Ectodermal cell (in vitro differentiated cells): ENCODE results near the gene CDKN2B.
A peak's percentile ranks its signal among the peaks of the same experiment; 100 is the strongest.

Experiments used
- H3K27ac ChIP-seq: 2 replicates; pipeline ENCODE4 v1.7.0; 2013; ENCODE audit warnings: mild to moderate bottlenecking, low read depth, low read length; ENCODE audit not compliant: insufficient read depth, poor library complexity, severe bottlenecking
- H3K27me3 ChIP-seq: 2 replicates; pipeline ENCODE4 v1.7.0; 2013; ENCODE audit warnings: mild to moderate bottlenecking, low read length; ENCODE audit not compliant: insufficient read depth, control insufficient read depth, poor library complexity, severe bottlenecking
- H3K36me3 ChIP-seq: one replicate; pipeline ENCODE4 v1.7.0; 2013; ENCODE audit warnings: low read length; ENCODE audit not compliant: control insufficient read depth, insufficient read depth
- H3K4me1 ChIP-seq: one replicate; pipeline ENCODE4 v1.7.0; 2013; ENCODE audit warnings: low read length; ENCODE audit not compliant: control insufficient read depth, insufficient read depth
- H3K4me3 ChIP-seq: 2 replicates; pipeline ENCODE4 v1.7.0; 2013; ENCODE audit warnings: low read depth, low read length, control low read depth; ENCODE audit not compliant: insufficient read depth
- H3K9me3 ChIP-seq: 2 replicates; pipeline ENCODE4 v1.7.0; 2013; ENCODE audit warnings: mild to moderate bottlenecking, low read length, moderate library complexity; ENCODE audit not compliant: control insufficient read depth
- WGBS, 2 experiments: methylation state at CpG; one replicate each; pipeline ENCODE4 v1.1.7; 2013; ENCODE audit warnings: missing lambda C conversion rate in 2 of 2; 5-methylcytosine and 5-hydroxymethylcytosine counted together

Gene CDKN2B

DNA sequence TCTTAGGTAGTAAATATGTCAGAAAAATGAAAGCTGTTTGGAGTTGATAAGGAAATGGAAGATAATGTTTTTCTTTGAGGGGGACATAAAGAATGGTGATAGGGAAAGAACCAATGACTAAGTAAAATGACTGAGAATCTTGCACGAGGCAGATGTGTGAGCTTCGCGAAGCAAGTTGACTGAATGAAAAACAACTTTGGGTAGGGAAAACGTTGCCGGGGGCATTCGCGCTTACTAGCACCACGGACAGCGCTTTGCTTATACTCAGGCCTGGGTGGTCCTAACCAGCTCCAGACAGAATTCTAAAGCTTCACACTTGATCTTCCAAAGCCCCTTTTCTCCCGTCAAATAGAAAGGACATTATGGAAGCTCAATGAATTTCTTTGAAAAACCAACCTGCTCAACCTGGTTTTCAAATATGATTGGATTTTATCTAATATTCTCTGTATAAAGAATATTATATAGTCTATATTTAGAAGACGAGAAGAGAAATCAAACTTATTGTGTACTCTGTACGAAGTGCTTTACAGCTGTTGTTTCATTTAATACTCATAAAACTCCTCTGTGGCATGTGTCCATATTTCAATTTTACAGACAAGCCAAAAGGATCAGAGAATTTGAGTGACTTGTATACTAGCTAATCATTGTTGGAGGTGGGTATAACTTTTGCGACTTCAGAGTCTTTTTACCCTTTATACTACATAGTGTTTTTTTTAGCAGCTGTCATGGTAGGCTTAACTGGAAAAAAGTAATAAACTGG, 1.9 kb upstream of the CDKN2B start:
- WGBS, 2 experiments, result 12% methylated on average over 11 of the region's 13 CpGs
- Histone ChIP-seq H3K27ac (no peak overlapping the region), H3K27me3 (peaks cover 51% of the 10 kb centered on the region), H3K36me3 (no peaks in the 10 kb centered on the region), H3K4me3 (no peak overlapping the region), H3K4me1 (peaks cover 3% of the 10 kb centered on the region), H3K9me3 (no peaks in the 10 kb centered on the region)

DNA sequence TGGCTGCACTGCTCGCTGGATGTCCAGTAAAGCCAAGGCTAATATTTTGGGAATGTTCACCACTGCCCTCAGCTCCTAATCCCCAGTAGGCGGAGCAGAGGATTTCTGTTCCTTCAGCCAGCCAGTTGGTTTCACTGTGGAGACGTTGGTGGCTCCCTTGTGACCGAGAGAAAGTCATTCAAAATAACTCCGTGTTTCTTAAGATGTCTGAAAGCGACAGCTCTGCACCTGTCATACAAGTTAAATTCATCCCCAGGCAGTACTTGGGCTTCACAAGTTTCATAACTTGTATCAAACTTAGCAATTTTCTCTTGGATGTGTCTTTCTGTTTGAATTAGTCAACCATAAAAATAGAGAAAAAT, 382 bp upstream of the CDKN2B start:
- peak overlapping the region; percentile 46 for H3K4me3 ChIP-seq
- no peaks in the 10 kb centered on the region for H3K36me3 ChIP-seq
- H3K4me1 ChIP-seq, result peaks cover 3% of the 10 kb centered on the region
- no peak overlapping the region for H3K27ac ChIP-seq
- 11 to 13% methylated on average over 6 of the region's 6 CpGs for WGBS, 2 experiments
- peaks cover 67% of the 10 kb centered on the region for H3K27me3 ChIP-seq
- no peaks in the 10 kb centered on the region for H3K9me3 ChIP-seq

- Histone ChIP-seq H3K9me3 (no peaks in the 10 kb centered on the region), H3K4me3 (peak overlapping the region; percentile 46), H3K36me3 (no peaks in the 10 kb centered on the region), H3K4me1 (peaks cover 3% of the 10 kb centered on the region), H3K27ac (no peak overlapping the region), H3K27me3 (peaks cover 78% of the 10 kb centered on the region)
- WGBS, 2 experiments, result 2 to 4% methylated on average over 8 of the region's 8 CpGs
These were observed 755 bp downstream of the CDKN2B start for GRCh38 chr9:22008384-22008716.

- no peak overlapping the region for H3K27ac ChIP-seq
- 2% methylated on average over 44 of the region's 44 CpGs for WGBS, 2 experiments
- H3K4me1 ChIP-seq, result peaks cover 3% of the 10 kb centered on the region
- peaks cover 94% of the 10 kb centered on the region for H3K27me3 ChIP-seq
- H3K4me3 ChIP-seq, result no peak overlapping the region
- no peaks in the 10 kb centered on the region for H3K36me3 ChIP-seq
- H3K9me3 ChIP-seq, result no peaks in the 10 kb centered on the region
These were observed 3.2 kb downstream of the CDKN2B start for GRCh38 chr9:22005702-22006606.

- peaks cover 3% of the 10 kb centered on the region for H3K4me1 ChIP-seq
- H3K36me3 ChIP-seq, result no peaks in the 10 kb centered on the region
- H3K4me3 ChIP-seq, result no peak overlapping the region
- no peaks in the 10 kb centered on the region for H3K9me3 ChIP-seq
- peaks cover 94% of the 10 kb centered on the region for H3K27me3 ChIP-seq
- no peak overlapping the region for H3K27ac ChIP-seq
- 0 to 1% methylated on average over 23 to 24 of the region's 25 CpGs for WGBS, 2 experiments
These were observed 3.9 kb downstream of the CDKN2B start for GRCh38 chr9:22005021-22005701.

GRCh38 chr9:22002038-22002437, 7.1 kb downstream of the CDKN2B start:
- H3K4me1 ChIP-seq, result no peaks in the 10 kb centered on the region
- H3K27me3 ChIP-seq, result peaks cover 96% of the 10 kb centered on the region
- 50 to 82% methylated on average over 1 of the region's 1 CpG for WGBS, 2 experiments

DNA sequence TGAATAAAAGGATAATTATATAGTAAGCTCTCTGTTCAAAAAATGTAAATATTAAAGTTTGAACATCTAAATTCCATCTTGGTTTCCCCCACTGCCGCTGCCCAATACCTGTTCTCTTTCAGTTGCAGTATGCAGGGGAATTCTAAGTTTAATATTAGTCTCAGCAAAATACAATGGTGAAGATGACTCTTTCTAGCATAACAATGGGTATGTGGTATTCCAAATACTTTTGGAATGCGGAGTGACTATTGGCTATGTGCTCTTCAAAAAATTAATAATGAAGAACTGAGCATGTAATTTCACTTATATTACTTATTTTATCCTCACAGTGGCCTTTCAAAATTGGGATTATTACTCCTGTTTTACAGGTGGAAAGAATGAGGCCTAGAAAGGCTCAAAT, 11.1 kb downstream of the CDKN2B start:
- H3K27ac ChIP-seq, result no peak overlapping the region
- no peaks in the 10 kb centered on the region for H3K9me3 ChIP-seq
- peaks cover 15% of the 10 kb centered on the region for H3K4me1 ChIP-seq
- no peaks in the 10 kb centered on the region for H3K36me3 ChIP-seq
- WGBS, 2 experiments, result 33 to 44% methylated on average over 1 of the region's 2 CpGs
- peaks cover 96% of the 10 kb centered on the region for H3K27me3 ChIP-seq
- no peak overlapping the region for H3K4me3 ChIP-seq

More at GRCh38 chr9:22002038-22002437, 7.1 kb downstream of the CDKN2B start:
- no peak overlapping the region for H3K27ac ChIP-seq
- H3K36me3 ChIP-seq, result no peaks in the 10 kb centered on the region
- H3K9me3 ChIP-seq, result no peaks in the 10 kb centered on the region
- H3K4me3 ChIP-seq, result no peak overlapping the region

DNA sequence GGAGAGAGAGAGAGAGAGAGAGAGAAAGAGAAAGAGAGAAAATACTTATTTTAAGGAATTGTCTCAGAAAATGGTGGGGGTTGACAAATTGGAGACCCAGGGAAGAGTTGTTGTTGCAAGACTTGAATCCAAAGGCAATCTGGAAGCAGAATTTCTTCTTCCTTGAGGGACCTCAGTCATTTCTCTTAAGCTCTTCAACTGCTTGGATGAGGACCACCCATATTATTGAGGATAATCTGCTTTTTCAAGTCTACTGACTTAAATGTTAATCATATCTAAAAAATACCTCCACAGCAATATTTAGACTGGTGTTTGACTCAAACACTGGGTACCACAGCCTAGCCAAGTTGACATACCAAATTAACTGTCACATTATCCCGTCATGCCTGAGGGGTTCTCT, 11.6 kb downstream of the CDKN2B start:
- H3K9me3 ChIP-seq, result no peaks in the 10 kb centered on the region
- peaks cover 15% of the 10 kb centered on the region for H3K4me1 ChIP-seq
- no peaks in the 10 kb centered on the region for H3K36me3 ChIP-seq
- WGBS, 2 experiments, result 83 to 85% methylated on average over 1 of the region's 1 CpG
- H3K27ac ChIP-seq, result no peak overlapping the region
- peaks cover 96% of the 10 kb centered on the region for H3K27me3 ChIP-seq
- no peak overlapping the region for H3K4me3 ChIP-seq

DNA sequence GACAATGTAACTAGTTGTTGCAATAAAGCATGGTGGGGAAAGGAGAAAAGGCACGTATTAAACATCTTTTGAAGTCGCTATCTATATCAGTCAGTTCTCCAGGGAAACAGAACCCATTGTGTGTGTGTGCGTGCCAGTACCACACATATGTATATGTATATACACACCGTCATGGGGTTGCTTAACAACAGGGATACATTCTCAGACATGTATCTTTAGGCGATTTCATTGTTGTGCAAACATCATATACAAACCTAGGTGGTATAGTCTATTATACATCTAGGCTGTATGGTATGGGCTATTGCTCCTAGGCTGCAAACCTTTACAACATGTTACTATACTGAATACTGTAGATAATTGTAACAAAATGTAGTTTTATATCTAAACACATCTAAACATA, 12.2 kb downstream of the CDKN2B start:
- no peak overlapping the region for H3K27ac ChIP-seq
- H3K36me3 ChIP-seq, result no peaks in the 10 kb centered on the region
- WGBS, 2 experiments, result 34 to 35% methylated on average over 3 to 5 of the region's 5 CpGs
- H3K4me3 ChIP-seq, result no peak overlapping the region
- peaks cover 96% of the 10 kb centered on the region for H3K27me3 ChIP-seq
- H3K4me1 ChIP-seq, result peaks cover 15% of the 10 kb centered on the region
- H3K9me3 ChIP-seq, result no peaks in the 10 kb centered on the region

DNA sequence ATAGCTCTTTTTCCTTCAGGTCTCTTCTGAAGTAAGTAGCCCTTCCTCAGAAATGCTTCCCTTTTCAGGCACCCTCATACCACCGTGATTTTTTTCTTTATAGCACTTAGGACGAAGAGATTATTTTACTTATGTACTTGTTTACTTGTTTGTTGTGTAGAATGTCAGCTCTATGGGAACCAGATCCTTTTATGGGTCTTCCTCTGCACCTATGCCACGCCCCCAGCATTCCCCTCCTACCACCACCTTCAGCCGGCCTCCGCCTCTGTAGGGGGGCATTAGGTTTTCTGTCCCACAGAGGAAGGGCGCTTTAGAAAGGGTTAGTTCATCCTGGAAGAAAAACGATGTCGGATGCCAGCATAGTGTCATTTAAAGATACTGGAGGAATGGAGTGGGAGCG, 12.7 kb downstream of the CDKN2B start:
- WGBS, 2 experiments, result 6 to 12% methylated on average over 5 to 9 of the region's 9 CpGs
- H3K27me3 ChIP-seq, result peaks cover 96% of the 10 kb centered on the region
- no peak overlapping the region for H3K4me3 ChIP-seq
- H3K9me3 ChIP-seq, result no peaks in the 10 kb centered on the region
- peaks cover 15% of the 10 kb centered on the region for H3K4me1 ChIP-seq
- no peaks in the 10 kb centered on the region for H3K36me3 ChIP-seq
- H3K27ac ChIP-seq, result no peak overlapping the region
